SK-N-SH (cell line): Measurements from ENCODE around the gene RNF126. TPM values are rescaled to one million over a fixed set of nuclear protein-coding genes. Genes with fewer than 3 reads are reported as not detected.
A peak's percentile ranks its signal among the peaks of the same experiment; 100 is the strongest.

Experiments
- CTCF ChIA-PET: fragments of 300-600, 350-600 bp; formaldehyde crosslinking; extraction: SDS; loops from one replicate; lab custom pipeline; 2021; lab: Yijun Ruan, JAX
- POLR2A ChIA-PET: fragments of 350-600 bp; sonication (Branson Sonifier 250); formaldehyde crosslinking; extraction: SDS; loops from one replicate; lab custom pipeline; 2020; ENCODE audit warnings: antibody characterized with exemption, inconsistent platforms; lab: Yijun Ruan, JAX
- DNase-seq: peaks from one replicate; pipeline ENCODE4 v3.0.0; 2012
- H2AFZ ChIP-seq: fragments of 200-600 bp; sonication (generic); 2 replicates; pipeline ENCODE4 v1.8.1; 2016; ENCODE audit warnings: antibody characterized with exemption, mild to moderate bottlenecking, low read depth
- H3F3A ChIP-seq: fragments of 200-600 bp; sonication (generic); replicated peaks from 2 replicates; pipeline ENCODE3; 2016; ENCODE audit warnings: antibody characterized with exemption, mild to moderate bottlenecking; ENCODE audit not compliant: insufficient read depth
- H3K27ac ChIP-seq, 2 experiments: fragments of 200-500 bp in 1 of 2; fragments of 200-600 bp in 1 of 2; sonication (Bioruptor generic) in 1 of 2; sonication (generic), shearing (Covaris generic) in 1 of 2; 2 replicates each; pipeline versions ENCODE4 v1.5.1 to v1.6.1; 2014 to 2016; ENCODE audit warnings: low read depth in 2 of 2, inconsistent platforms in 1 of 2, low read length in 1 of 2, mild to moderate bottlenecking in 1 of 2, mixed read lengths in 1 of 2
- H3K27me3 ChIP-seq: fragments of 200-600 bp; sonication (generic), shearing (Covaris generic); 2 replicates; pipeline ENCODE4 v1.6.1; 2016; ENCODE audit warnings: mixed run types; ENCODE audit not compliant: insufficient read depth
- H3K36me3 ChIP-seq, 2 experiments: fragments of 200-500 bp in 1 of 2; fragments of 200-600 bp in 1 of 2; sonication (Bioruptor generic) in 1 of 2; sonication (generic) in 1 of 2; replicated peaks in 1 of 2; 2 replicates each; pipeline versions ENCODE3 to v1.5.1; 2014 to 2016; ENCODE audit warnings: low read length in 1 of 2, mild to moderate bottlenecking in 1 of 2; ENCODE audit not compliant: insufficient read depth in 2 of 2, control insufficient read depth in 1 of 2
- H3K4me1 ChIP-seq, 2 experiments: fragments of 200-500 bp in 1 of 2; fragments of 200-600 bp in 1 of 2; sonication (Bioruptor generic) in 1 of 2; sonication (generic), shearing (Covaris generic) in 1 of 2; 2 replicates each; pipeline versions ENCODE4 v1.5.1 to v1.6.1; 2014 to 2016; ENCODE audit warnings: low read depth in 1 of 2, low read length in 1 of 2, mixed run types in 1 of 2; ENCODE audit not compliant: insufficient read depth in 2 of 2, control insufficient read depth in 1 of 2
- H3K4me2 ChIP-seq: fragments of 200-600 bp; sonication (generic), shearing (Covaris generic); 2 replicates; pipeline ENCODE4 v1.6.1; 2017; ENCODE audit warnings: mixed run types
- H3K4me3 ChIP-seq, 2 experiments: fragments of 200-500 bp in 1 of 2; fragments of 200-600 bp in 1 of 2; sonication (Bioruptor generic) in 1 of 2; sonication (generic), shearing (Covaris generic) in 1 of 2; 2 replicates each; pipeline versions ENCODE4 v1.5.1 to v1.8.1; 2014 to 2016; ENCODE audit warnings: low read depth in 2 of 2, inconsistent platforms in 1 of 2, low read length in 1 of 2, mild to moderate bottlenecking in 1 of 2, mixed read lengths in 1 of 2, moderate library complexity in 1 of 2
- H3K79me2 ChIP-seq: fragments of 200-600 bp; sonication (generic); 2 replicates; pipeline ENCODE4 v1.8.1; 2017; ENCODE audit warnings: mild to moderate bottlenecking; ENCODE audit not compliant: insufficient read depth
- H3K9ac ChIP-seq: fragments of 200-600 bp; sonication (generic); 2 replicates; pipeline ENCODE4 v1.6.1; 2017; ENCODE audit warnings: mixed run types
- H3K9me2 ChIP-seq: fragments of 200-600 bp; sonication (generic); 2 replicates; pipeline ENCODE4 v1.6.1; 2017; ENCODE audit warnings: mixed run types
- H3K9me3 ChIP-seq: fragments of 200-600 bp; sonication (generic); 2 replicates; pipeline ENCODE4 v1.6.1; 2017; ENCODE audit warnings: mixed run types, mild to moderate bottlenecking, moderate library complexity
- H4K20me1 ChIP-seq: fragments of 200-600 bp; sonication (generic); 2 replicates; pipeline ENCODE4 v1.6.1; 2017; ENCODE audit warnings: mild to moderate bottlenecking, mixed run types; ENCODE audit not compliant: insufficient read depth
- CHD2 ChIP-seq: fragments of 150-350 bp; IDR thresholded peaks from 2 replicates; pipeline ENCODE4 v1.6.1; 2018; ENCODE audit warnings: low read length; ENCODE audit not compliant: partially characterized antibody
- ELF1 ChIP-seq: IDR thresholded peaks from 2 replicates; pipeline ENCODE4 v1.4.0; 2012
- EP300 ChIP-seq, 2 experiments: IDR thresholded peaks; 2 replicates each; pipeline versions ENCODE4 v1.4.0 to v1.6.1; 2012; ENCODE audit warnings: borderline replicate concordance in 1 of 2, low read depth in 1 of 2, low read length in 1 of 2
- EZH2phosphoT487 ChIP-seq: fragments of 200-600 bp; sonication (generic); IDR thresholded peaks from 2 replicates; pipeline ENCODE4 v1.6.1; 2017; ENCODE audit warnings: low read depth, mixed run types, mild to moderate bottlenecking, antibody characterized with exemption, moderate library complexity, borderline replicate concordance
- FOSL2 ChIP-seq: IDR thresholded peaks from 2 replicates; pipeline ENCODE4 v1.4.0; 2012; ENCODE audit warnings: low read depth, mild to moderate bottlenecking, moderate library complexity, borderline replicate concordance
- FOXM1 ChIP-seq: IDR thresholded peaks from 2 replicates; pipeline ENCODE4 v1.4.0; 2012; ENCODE audit warnings: low read depth, mild to moderate bottlenecking
- GATA2 ChIP-seq: sonication (generic); formaldehyde crosslinking; IDR thresholded peaks from 2 replicates; pipeline ENCODE4 v1.5.0; 2020; ENCODE audit warnings: mild to moderate bottlenecking, missing genetic modification reagents
- IRF3 ChIP-seq: fragments of 150-350 bp; IDR thresholded peaks from 2 replicates; pipeline ENCODE4 v1.6.1; 2016; ENCODE audit warnings: mild to moderate bottlenecking, low read depth, low read length
- JUND ChIP-seq: IDR thresholded peaks from 2 replicates; pipeline ENCODE4 v1.4.0; 2012
- MEF2A ChIP-seq: IDR thresholded peaks from 2 replicates; pipeline ENCODE4 v1.4.0; 2012; ENCODE audit warnings: low read depth, borderline replicate concordance
- MXI1 ChIP-seq: IDR thresholded peaks from 2 replicates; pipeline ENCODE4 v1.6.1; 2012; ENCODE audit warnings: mild to moderate bottlenecking, low read depth, low read length, improper control_type of control experiment
- NRF1 ChIP-seq: IDR thresholded peaks from 2 replicates; pipeline ENCODE4 v1.6.1; 2012; ENCODE audit warnings: low read depth, mild to moderate bottlenecking, low read length
- POLR2AphosphoS5 ChIP-seq: IDR thresholded peaks from 2 replicates; pipeline ENCODE4 v1.6.1; 2012; ENCODE audit warnings: low read depth, low read length
- RAD21 ChIP-seq: IDR thresholded peaks from 2 replicates; pipeline ENCODE4 v1.6.1; 2012; ENCODE audit warnings: mild to moderate bottlenecking, low read length
- RCOR1 ChIP-seq: fragments of 150-350 bp; IDR thresholded peaks from 2 replicates; pipeline ENCODE4 v1.6.1; 2017; ENCODE audit warnings: antibody characterized with exemption, low read length
- RFX5 ChIP-seq: IDR thresholded peaks from 2 replicates; pipeline ENCODE4 v1.6.1; 2012; ENCODE audit warnings: mild to moderate bottlenecking, improper control_type of control experiment, low read length
- RXRA ChIP-seq: IDR thresholded peaks from 2 replicates; pipeline ENCODE4 v1.4.0; 2012; ENCODE audit warnings: low read depth, mild to moderate bottlenecking, borderline replicate concordance
- SIN3A ChIP-seq: IDR thresholded peaks from 2 replicates; pipeline ENCODE4 v1.6.1; 2012; ENCODE audit warnings: low read depth, mild to moderate bottlenecking, low read length, moderate library complexity, borderline replicate concordance
- SMC3 ChIP-seq: IDR thresholded peaks from 2 replicates; pipeline ENCODE4 v1.6.1; 2012; ENCODE audit warnings: low read depth, low read length, improper control_type of control experiment
- TCF12 ChIP-seq: IDR thresholded peaks from 2 replicates; pipeline ENCODE4 v1.4.0; 2012
- TEAD4 ChIP-seq: IDR thresholded peaks from 2 replicates; pipeline ENCODE4 v1.4.0; 2012; ENCODE audit warnings: mild to moderate bottlenecking, borderline replicate concordance; ENCODE audit not compliant: insufficient read depth
- YY1 ChIP-seq: IDR thresholded peaks from 2 replicates; pipeline ENCODE4 v1.4.0; 2012; ENCODE audit warnings: low read depth, mild to moderate bottlenecking
- ZBTB33 ChIP-seq: IDR thresholded peaks from 2 replicates; pipeline ENCODE4 v1.4.0; 2012; ENCODE audit warnings: low read depth, borderline replicate concordance
- WGBS: methylation state at CpG from one replicate; pipeline ENCODE4 v1.1.6; 2017; ENCODE audit warnings: low lambda C conversion rate; 5-methylcytosine and 5-hydroxymethylcytosine counted together
- polyA plus RNA-seq, 3 experiments: library from polyadenylated mRNA; depleted of rRNA; stranded (reverse); fragments of >200 nt; gene quantifications; 2 replicates each; pipeline ENCODE4 v1.2.3, GENCODE V29; 2012
- TF ChIP-seq, protein P1 (sequence below): IDR thresholded peaks from 2 replicates; pipeline ENCODE4; 2012
- TF ChIP-seq, protein P2 (sequence below): IDR thresholded peaks from 2 replicates; pipeline ENCODE4 v1.4.0; 2012; ENCODE audit warnings: low read depth
- TF ChIP-seq, protein P3 (sequence below): IDR thresholded peaks from 2 replicates; pipeline ENCODE4 v1.4.0; 2012; ENCODE audit warnings: low read depth, borderline replicate concordance
- TF ChIP-seq, protein P4 (sequence below): fragments of 200-600 bp; sonication (generic); IDR thresholded peaks from 2 replicates; pipeline ENCODE4 v1.6.1; 2017; ENCODE audit warnings: antibody characterized with exemption, mild to moderate bottlenecking, moderate library complexity

Gene RNF126
- polyA plus RNA-seq, 1 of the 3 experiments (the other 2 are of a cell fraction): 12.9 TPM

- peaks cover 31% of the 10 kb centered on the region for H3K79me2 ChIP-seq
- H3K4me2 ChIP-seq: peak within 1 kb of the TSS; percentile 100
- no peaks in the 10 kb centered on the region for H3K9me2 ChIP-seq
- no peaks in the 10 kb centered on the region for H3K27me3 ChIP-seq
- H2AFZ ChIP-seq: peak within 1 kb of the TSS; percentile 87
- H3K9me3 ChIP-seq: no peaks in the 10 kb centered on the region
- no peaks in the 10 kb centered on the region for H3F3A ChIP-seq
- 2% methylated on average over 28 of the region's 67 CpGs for WGBS
- POLR2A ChIA-PET: no interaction called here
- peak within 1 kb of the TSS; percentile 75 to 93 for H3K4me3 ChIP-seq
- no peaks in the 10 kb centered on the region for H4K20me1 ChIP-seq
- H3K9ac ChIP-seq: peak within 1 kb of the TSS; percentile 80
- CTCF ChIA-PET: interaction anchor here (1.0 to 1.6 kb wide), 3 partner anchors 49 to 101 kb away, joined by 5 to 6 read pairs (median 6); no protein-coding TSS in a partner anchor
- peak within 1 kb of the TSS; percentile 63 to 64 for H3K27ac ChIP-seq
- DNase-seq: peak; percentile 100
- H3K36me3 ChIP-seq: peaks cover 3 to 8% of the 10 kb centered on the region in 2 experiments
- H3K4me1 ChIP-seq: peaks cover 4 to 22% of the 10 kb centered on the region in 2 experiments; a peak in 3 of 4 replicates
- no peak for TF ChIP-seq TCF12
- TF ChIP-seq RFX5: peak; percentile 49; the same call in 1 of the 2 replicates
- TF ChIP-seq YY1: no peak; the same call in 1 of the 2 replicates
- peak; percentile 63 for TF ChIP-seq ELF1
- no peak for TF ChIP-seq EP300 (IDR thresholded peaks at IDR 0.05; ENCODE audit: borderline replicate concordance in 1 of 2, low read depth in 1 of 2, low read length in 1 of 2)
- TF ChIP-seq JUND: no peak
- no peak for TF ChIP-seq RCOR1
- TF ChIP-seq, protein P1, sequence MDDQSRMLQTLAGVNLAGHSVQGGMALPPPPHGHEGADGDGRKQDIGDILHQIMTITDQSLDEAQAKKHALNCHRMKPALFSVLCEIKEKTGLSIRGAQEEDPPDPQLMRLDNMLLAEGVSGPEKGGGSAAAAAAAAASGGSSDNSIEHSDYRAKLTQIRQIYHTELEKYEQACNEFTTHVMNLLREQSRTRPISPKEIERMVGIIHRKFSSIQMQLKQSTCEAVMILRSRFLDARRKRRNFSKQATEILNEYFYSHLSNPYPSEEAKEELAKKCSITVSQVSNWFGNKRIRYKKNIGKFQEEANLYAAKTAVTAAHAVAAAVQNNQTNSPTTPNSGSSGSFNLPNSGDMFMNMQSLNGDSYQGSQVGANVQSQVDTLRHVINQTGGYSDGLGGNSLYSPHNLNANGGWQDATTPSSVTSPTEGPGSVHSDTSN: peak; percentile 97
- TF ChIP-seq, protein P2, sequence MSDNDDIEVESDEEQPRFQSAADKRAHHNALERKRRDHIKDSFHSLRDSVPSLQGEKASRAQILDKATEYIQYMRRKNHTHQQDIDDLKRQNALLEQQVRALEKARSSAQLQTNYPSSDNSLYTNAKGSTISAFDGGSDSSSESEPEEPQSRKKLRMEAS: peak; percentile 95
- peak; percentile 67 for TF ChIP-seq IRF3
- TF ChIP-seq CHD2: peak; percentile 86
- peak; percentile 86 for TF ChIP-seq MXI1
- no peak for TF ChIP-seq FOXM1
- TF ChIP-seq, protein P3, sequence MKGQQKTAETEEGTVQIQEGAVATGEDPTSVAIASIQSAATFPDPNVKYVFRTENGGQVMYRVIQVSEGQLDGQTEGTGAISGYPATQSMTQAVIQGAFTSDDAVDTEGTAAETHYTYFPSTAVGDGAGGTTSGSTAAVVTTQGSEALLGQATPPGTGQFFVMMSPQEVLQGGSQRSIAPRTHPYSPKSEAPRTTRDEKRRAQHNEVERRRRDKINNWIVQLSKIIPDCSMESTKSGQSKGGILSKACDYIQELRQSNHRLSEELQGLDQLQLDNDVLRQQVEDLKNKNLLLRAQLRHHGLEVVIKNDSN: no peak
- TF ChIP-seq FOSL2: no peak
- no peak for TF ChIP-seq EZH2phosphoT487
- TF ChIP-seq, protein P4, sequence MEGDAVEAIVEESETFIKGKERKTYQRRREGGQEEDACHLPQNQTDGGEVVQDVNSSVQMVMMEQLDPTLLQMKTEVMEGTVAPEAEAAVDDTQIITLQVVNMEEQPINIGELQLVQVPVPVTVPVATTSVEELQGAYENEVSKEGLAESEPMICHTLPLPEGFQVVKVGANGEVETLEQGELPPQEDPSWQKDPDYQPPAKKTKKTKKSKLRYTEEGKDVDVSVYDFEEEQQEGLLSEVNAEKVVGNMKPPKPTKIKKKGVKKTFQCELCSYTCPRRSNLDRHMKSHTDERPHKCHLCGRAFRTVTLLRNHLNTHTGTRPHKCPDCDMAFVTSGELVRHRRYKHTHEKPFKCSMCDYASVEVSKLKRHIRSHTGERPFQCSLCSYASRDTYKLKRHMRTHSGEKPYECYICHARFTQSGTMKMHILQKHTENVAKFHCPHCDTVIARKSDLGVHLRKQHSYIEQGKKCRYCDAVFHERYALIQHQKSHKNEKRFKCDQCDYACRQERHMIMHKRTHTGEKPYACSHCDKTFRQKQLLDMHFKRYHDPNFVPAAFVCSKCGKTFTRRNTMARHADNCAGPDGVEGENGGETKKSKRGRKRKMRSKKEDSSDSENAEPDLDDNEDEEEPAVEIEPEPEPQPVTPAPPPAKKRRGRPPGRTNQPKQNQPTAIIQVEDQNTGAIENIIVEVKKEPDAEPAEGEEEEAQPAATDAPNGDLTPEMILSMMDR: no peak
- no peak for TF ChIP-seq SMC3
- TF ChIP-seq MEF2A: no peak
- TF ChIP-seq TEAD4: no peak
- peak; percentile 87 for TF ChIP-seq NRF1
- peak; percentile 34; the same call in 1 of the 2 replicates for TF ChIP-seq POLR2AphosphoS5
- no peak for TF ChIP-seq RXRA
- no peak for TF ChIP-seq RAD21
- no peak for TF ChIP-seq GATA2 (CRISPR knock-in tag)
- no peak for TF ChIP-seq ZBTB33
- TF ChIP-seq SIN3A: peak; percentile 20; the same call in 1 of the 2 replicates
These were observed 29.8 kb downstream of the RNF126 start, which contains the start of gene POLRMT for GRCh38 chr19:633068-633785. TSS of gene POLRMT (minus strand) at chr19:633537. CDS start at chr19:633512, 25 bp downstream.
